B cell (primary cell): ENCODE measurements around the gene SPRY1.
A peak's percentile ranks its signal among the peaks of the same experiment; 100 is the strongest.

Experiments used
- CTCF ChIP-seq: fragments of 200-600 bp; IDR thresholded peaks from one replicate; pipeline ENCODE4 v1.8.0; 2022; ENCODE audit warnings: antibody characterized with exemption, mild to moderate bottlenecking
- EZH2 ChIP-seq: IDR thresholded peaks from 2 replicates; pipeline ENCODE4 v1.6.1; 2012; ENCODE audit warnings: borderline replicate concordance, low read depth, mild to moderate bottlenecking, moderate library complexity, low read length; ENCODE audit not compliant: insufficient read depth, poor library complexity, severe bottlenecking

- TF ChIP-seq CTCF, result peak; percentile 65
- no peak for TF ChIP-seq EZH2
These were observed 1.7 kb downstream of the SPRY1 start for GRCh38 chr4:123398066-123398852.
